ENCODE measurements around the gene TPSD1. TPM values are rescaled to one million over a fixed set of nuclear protein-coding genes. Genes with fewer than 3 reads are reported as not detected.

The TPSD1 gene
- total RNA-seq, 1 donor from 2014 or later = not detected

GRCh38 chr16:1287982-1288670 lies 32.3 kb downstream of the TPSD1 start:
- Histone ChIP-seq H3K27me3 (ENCODE audit: control insufficient read depth, insufficient read depth, low read length) (peaks cover 79% of the 10 kb centered on the region), H3K36me3 (ENCODE audit: control insufficient read depth, insufficient read depth, low read length) (no peaks in the 10 kb centered on the region), H3K4me3 (ENCODE audit: low read depth, low read length) (no peak overlapping the region)
- no peak for DNase-seq (ENCODE audit: low read depth)
- TF ChIP-seq CTCF (IDR thresholded peaks at IDR 0.05; ENCODE audit: insufficient read depth, low read length, poor library complexity, severe bottlenecking) = no peak

GRCh38 chr16:1288813-1289476 lies 33.1 kb downstream of the TPSD1 start:
- H3K27me3 ChIP-seq (ENCODE audit: control insufficient read depth, insufficient read depth, low read length) = peaks cover 72% of the 10 kb centered on the region
- H3K4me3 ChIP-seq (ENCODE audit: low read depth, low read length) = no peak overlapping the region
- H3K36me3 ChIP-seq (ENCODE audit: control insufficient read depth, insufficient read depth, low read length) = no peaks in the 10 kb centered on the region
- TF ChIP-seq CTCF (IDR thresholded peaks at IDR 0.05; ENCODE audit: insufficient read depth, low read length, poor library complexity, severe bottlenecking) = no peak
- no peak for DNase-seq (ENCODE audit: low read depth)

GRCh38 chr16:1289477-1289866 lies 33.6 kb downstream of the TPSD1 start:
- Histone ChIP-seq H3K36me3 (ENCODE audit: control insufficient read depth, insufficient read depth, low read length) (no peaks in the 10 kb centered on the region), H3K4me3 (ENCODE audit: low read depth, low read length) (no peak overlapping the region), H3K27me3 (ENCODE audit: control insufficient read depth, insufficient read depth, low read length) (peaks cover 67% of the 10 kb centered on the region)
- DNase-seq (ENCODE audit: low read depth) = no peak
- TF ChIP-seq CTCF (IDR thresholded peaks at IDR 0.05; ENCODE audit: insufficient read depth, low read length, poor library complexity, severe bottlenecking) = no peak

GRCh38 chr16:1290063-1290501 lies 34.2 kb downstream of the TPSD1 start:
- H3K4me3 ChIP-seq (ENCODE audit: low read depth, low read length) = no peak overlapping the region
- TF ChIP-seq CTCF (IDR thresholded peaks at IDR 0.05; ENCODE audit: insufficient read depth, low read length, poor library complexity, severe bottlenecking) = no peak
- H3K27me3 ChIP-seq (ENCODE audit: control insufficient read depth, insufficient read depth, low read length) = peaks cover 66% of the 10 kb centered on the region
- H3K36me3 ChIP-seq (ENCODE audit: control insufficient read depth, insufficient read depth, low read length) = no peaks in the 10 kb centered on the region
- no peak for DNase-seq (ENCODE audit: low read depth)

- no peak for DNase-seq (ENCODE audit: low read depth)
- Histone ChIP-seq H3K27me3 (ENCODE audit: control insufficient read depth, insufficient read depth, low read length) (peaks cover 58% of the 10 kb centered on the region), H3K4me3 (ENCODE audit: low read depth, low read length) (no peak overlapping the region), H3K36me3 (ENCODE audit: control insufficient read depth, insufficient read depth, low read length) (no peaks in the 10 kb centered on the region)
- no peak for TF ChIP-seq CTCF (IDR thresholded peaks at IDR 0.05; ENCODE audit: insufficient read depth, low read length, poor library complexity, severe bottlenecking)
These were observed 35.1 kb downstream of the TPSD1 start for GRCh38 chr16:1290860-1291575.

Measured in kidney epithelial cell (primary cell).